H1 (cell line): ENCODE data around the gene MXRA8. TPM values are rescaled to one million over a fixed set of nuclear protein-coding genes. Genes with fewer than 3 reads are reported as not detected.

Experiments used
- BACH1 ChIP-seq: IDR thresholded peaks from 2 replicates; pipeline ENCODE4 v1.6.1; 2012; ENCODE audit warnings: low read length, improper control_type of control experiment
- BRCA1 ChIP-seq: IDR thresholded peaks from 2 replicates; pipeline ENCODE4 v1.6.1; 2012; ENCODE audit warnings: low read depth, low read length, improper control_type of control experiment
- CHD7 ChIP-seq: fragments of 300-600 bp; sonication (generic); IDR thresholded peaks from 2 replicates; pipeline ENCODE4 v1.7.1; 2012; ENCODE audit warnings: low read length, moderate library complexity, mild to moderate bottlenecking, inconsistent platforms; ENCODE audit not compliant: insufficient replicate concordance
- EP300 ChIP-seq, 2 experiments: IDR thresholded peaks; 1 replicate in 1 of 2; 2 replicates in 1 of 2; pipeline ENCODE4 v1.6.1; 2011 to 2012; ENCODE audit warnings: low read depth in 2 of 2, low read length in 2 of 2, mild to moderate bottlenecking in 2 of 2, borderline replicate concordance in 1 of 2, inconsistent platforms in 1 of 2, moderate library complexity in 1 of 2
- EZH2 ChIP-seq: fragments of 200-600 bp; sonication (generic); IDR thresholded peaks from 2 replicates; pipeline ENCODE4 v1.7.1; 2012; ENCODE audit warnings: low read depth, mild to moderate bottlenecking, moderate library complexity, low read length, inconsistent platforms; ENCODE audit not compliant: severe bottlenecking
- POLR2AphosphoS5 ChIP-seq: IDR thresholded peaks from 2 replicates; pipeline ENCODE4 v1.6.1; 2011; ENCODE audit warnings: low read depth, low read length
- RNF2 ChIP-seq: fragments of 200-900, 300-1000 bp; sonication (generic); IDR thresholded peaks from 2 replicates; pipeline ENCODE4 v1.7.1; 2016; ENCODE audit warnings: borderline replicate concordance, low read depth, mild to moderate bottlenecking, antibody characterized with exemption, low read length; ENCODE audit not compliant: poor library complexity, severe bottlenecking; ENCODE audit errors: missing control alignments
- SRF ChIP-seq: IDR thresholded peaks from 2 replicates; pipeline ENCODE4 v1.6.1; 2011; ENCODE audit warnings: mild to moderate bottlenecking, low read depth, low read length, moderate library complexity
- TAF1 ChIP-seq: IDR thresholded peaks from 2 replicates; pipeline ENCODE4 v1.6.1; 2011; ENCODE audit warnings: mild to moderate bottlenecking, low read depth, low read length
- TAF7 ChIP-seq: optimal IDR thresholded peaks from 2 replicates; pipeline ENCODE3; 2011; ENCODE audit warnings: low read depth, mild to moderate bottlenecking, inconsistent platforms, low read length, moderate library complexity, borderline replicate concordance
- polyA plus RNA-seq, 7 experiments: library from polyadenylated mRNA; depleted of rRNA in 3 of 7; stranded (reverse) in 5 of 7; unstranded in 2 of 7; fragments of >200 nt in 5 of 7; fragments of 200-250 nt in 2 of 7; gene quantifications; 1 replicate in 5 of 7; 2 replicates in 1 of 7; 4 replicates in 1 of 7; pipeline versions ENCODE4 v1.2.1 to v1.2.3, GENCODE V29; 2011 to 2013; ENCODE audit warnings: missing spikeins in 2 of 7, mixed read lengths in 2 of 7
- total RNA-seq: library from RNA; stranded (reverse); fragmentation: NEBNext Ultra II Directional; extraction: Animal tissue kit (Norgen Biotek cat#: 25700); gene quantifications from 2 replicates; pipeline ENCODE4 v1.2.1, GENCODE V29; 2021

Gene MXRA8
- total and polyA plus RNA-seq, 2 of the 8 experiments (the other 6 are each of a cell fraction or from before 2014, with no cell fraction given): 10.5 to 17.2 TPM

- TF ChIP-seq CHD7 (no peak), TAF7 (no peak), SRF (0 out of 2 replicates have a peak, but pooled peaks have one; percentile 4), BRCA1 (no peak), POLR2AphosphoS5 (peak; percentile 35), EP300 (IDR thresholded peaks at IDR 0.05; ENCODE audit: borderline replicate concordance in 1 of 2, low read depth in 2 of 2, low read length in 2 of 2) (no peak), RNF2 (no peak), BACH1 (0 out of 2 replicates have a peak, but pooled peaks have one; percentile 22), TAF1 (peak; percentile 82), EZH2 (no peak)
Observed at GRCh38 chr1:1399187-1399871, 41.0 kb upstream of the MXRA8 start, which contains the start of gene CCNL2 (continued).
